Liver (tissue), 9 donors: ENCODE measurements around the gene DTD1. TPM values are rescaled to one million over a fixed set of nuclear protein-coding genes. Genes with fewer than 3 reads are reported as not detected.

Experiments used
- DNase-seq: peaks from one replicate; pipeline ENCODE4 v3.0.0-alpha.2; 2017; ENCODE audit warnings: low spot score
- H3K27ac ChIP-seq, 2 donors: one replicate each; pipeline ENCODE4 v1.7.0; 2013; ENCODE audit warnings: inconsistent platforms in 2 of 2, low read length in 2 of 2, control low read depth in 1 of 2, low read depth in 1 of 2, mild to moderate bottlenecking in 1 of 2
- H3K27me3 ChIP-seq, 4 donors: one replicate each; pipeline versions ENCODE4 v1.6.1 to v1.7.0; 2013; ENCODE audit warnings: low read length in 3 of 4, inconsistent platforms in 1 of 4, mild to moderate bottlenecking in 1 of 4, moderate library complexity in 1 of 4; ENCODE audit not compliant: control insufficient read depth in 4 of 4, insufficient read depth in 4 of 4
- H3K36me3 ChIP-seq, 4 donors: one replicate each; pipeline versions ENCODE4 v1.6.1 to v1.7.0; 2013; ENCODE audit warnings: low read length in 3 of 4, mild to moderate bottlenecking in 3 of 4, low read depth in 1 of 4, moderate library complexity in 1 of 4; ENCODE audit not compliant: control insufficient read depth in 4 of 4, insufficient read depth in 3 of 4
- H3K4me1 ChIP-seq, 4 donors: one replicate each; pipeline versions ENCODE4 v1.6.1 to v1.7.0; 2013; ENCODE audit warnings: low read length in 3 of 4, mild to moderate bottlenecking in 3 of 4, moderate library complexity in 1 of 4; ENCODE audit not compliant: control insufficient read depth in 4 of 4, insufficient read depth in 4 of 4
- H3K4me3 ChIP-seq, 3 donors: one replicate each; pipeline versions ENCODE4 v1.6.1 to v1.7.0; 2013; ENCODE audit warnings: low read length in 3 of 3, control low read depth in 1 of 3, low read depth in 1 of 3, mild to moderate bottlenecking in 1 of 3
- H3K9ac ChIP-seq, 2 donors: one replicate each; pipeline ENCODE4 v1.7.0; 2013; ENCODE audit warnings: low read length in 2 of 2, mild to moderate bottlenecking in 2 of 2, moderate library complexity in 2 of 2, control low read depth in 1 of 2, low read depth in 1 of 2
- H3K9me3 ChIP-seq, 4 donors: one replicate each; pipeline versions ENCODE4 v1.6.1 to v1.7.0; 2013; ENCODE audit warnings: low read length in 3 of 4; ENCODE audit not compliant: control insufficient read depth in 4 of 4
- CTCF ChIP-seq: fragments of 150-350 bp; IDR thresholded peaks from 2 replicates; pipeline ENCODE4 v1.5.1; 2017; ENCODE audit warnings: improper control_type of control experiment, low read depth, low read length; ENCODE audit not compliant: missing input control
- FOXA1 ChIP-seq: IDR thresholded peaks from 2 replicates; pipeline ENCODE4 v1.6.1; 2016; ENCODE audit warnings: antibody characterized with exemption
- FOXA2 ChIP-seq: IDR thresholded peaks from 2 replicates; pipeline ENCODE4 v1.6.1; 2016; ENCODE audit warnings: antibody characterized with exemption
- JUND ChIP-seq, 2 donors: IDR thresholded peaks; 2 replicates each; pipeline ENCODE4 v1.6.1; 2016; ENCODE audit warnings: antibody characterized with exemption in 2 of 2
- NR2F2 ChIP-seq: IDR thresholded peaks from 2 replicates; pipeline ENCODE4 v1.6.1; 2016; ENCODE audit warnings: antibody characterized with exemption
- RAD21 ChIP-seq, 2 donors: IDR thresholded peaks; 2 replicates each; pipeline ENCODE4 v1.6.1; 2016; ENCODE audit warnings: antibody characterized with exemption in 2 of 2, mild to moderate bottlenecking in 2 of 2
- RXRA ChIP-seq, 2 donors: IDR thresholded peaks; 2 replicates each; pipeline ENCODE4 v1.6.1; 2017 to 2018; ENCODE audit warnings: antibody characterized with exemption in 2 of 2, mild to moderate bottlenecking in 1 of 2
- TAF1 ChIP-seq: conservative IDR thresholded peaks from 2 replicates; pipeline ENCODE4 v1.6.1; 2016; ENCODE audit warnings: antibody characterized with exemption, mild to moderate bottlenecking
- YY1 ChIP-seq: IDR thresholded peaks from 2 replicates; pipeline ENCODE4 v1.6.1; 2016; ENCODE audit warnings: antibody characterized with exemption, mild to moderate bottlenecking
- WGBS: extraction: QIAGEN DNeasy Blood & Tissue Kit; methylation state at CpG from one replicate; pipeline ENCODE4 v1.1.7; 2013; 5-methylcytosine and 5-hydroxymethylcytosine counted together
- polyA plus RNA-seq, 2 donors: library from polyadenylated mRNA; stranded (reverse) in 1 of 2; unstranded in 1 of 2; fragments of 200-250 nt in 1 of 2; fragments of >200 nt in 1 of 2; fragmentation: Nextera tagmentation in 1 of 2; extraction: Ambion mirVana in 1 of 2; gene quantifications; one replicate each; pipeline versions ENCODE4 v1.2.1 to v1.2.3, GENCODE V29; 2013 to 2015
- total RNA-seq, 2 donors: library from RNA; depleted of rRNA; stranded (reverse); fragments of >200 nt; gene quantifications; one replicate each; pipeline ENCODE4 v1.2.3, GENCODE V29; 2014
- TF ChIP-seq, protein P1 (sequence below): IDR thresholded peaks from 2 replicates; pipeline ENCODE4 v1.6.1; 2016; ENCODE audit warnings: antibody characterized with exemption
- TF ChIP-seq, protein P2 (sequence below): IDR thresholded peaks from 2 replicates; pipeline ENCODE4 v1.6.1; 2016; ENCODE audit warnings: antibody characterized with exemption
- TF ChIP-seq, protein P3 (sequence below): IDR thresholded peaks from 2 replicates; pipeline ENCODE4 v1.6.1; 2016; ENCODE audit warnings: antibody characterized with exemption
- donor health status: healthy.
- donor health status: healthy.
- donor health status: healthy.
- donor health status: healthy.
- donor health status: healthy.

The DTD1 gene
- total and polyA plus RNA-seq, 4 donors = 7.8 to 11.3 (median 10.1) TPM

DNA sequence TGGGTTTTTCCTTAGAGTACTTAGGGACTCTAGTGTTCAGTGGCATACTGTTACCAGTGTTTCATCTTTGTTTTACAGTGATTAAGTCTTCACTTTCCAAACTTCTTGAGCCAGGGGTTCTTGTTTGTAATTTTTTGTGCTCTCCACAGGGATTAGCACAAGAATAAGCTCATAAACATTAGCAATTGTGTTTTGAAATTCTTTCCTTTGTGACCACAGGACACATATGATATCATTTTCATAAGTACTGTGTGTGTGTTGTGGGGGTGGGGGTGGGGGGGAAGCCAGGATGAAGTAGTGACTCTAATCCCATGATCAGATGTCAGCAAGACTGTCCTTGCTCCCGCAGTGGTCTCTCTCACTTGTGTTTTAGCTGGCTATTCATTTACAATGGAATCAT lies 124.3 kb downstream of the DTD1 start (continued):
- TF ChIP-seq, protein P1, sequence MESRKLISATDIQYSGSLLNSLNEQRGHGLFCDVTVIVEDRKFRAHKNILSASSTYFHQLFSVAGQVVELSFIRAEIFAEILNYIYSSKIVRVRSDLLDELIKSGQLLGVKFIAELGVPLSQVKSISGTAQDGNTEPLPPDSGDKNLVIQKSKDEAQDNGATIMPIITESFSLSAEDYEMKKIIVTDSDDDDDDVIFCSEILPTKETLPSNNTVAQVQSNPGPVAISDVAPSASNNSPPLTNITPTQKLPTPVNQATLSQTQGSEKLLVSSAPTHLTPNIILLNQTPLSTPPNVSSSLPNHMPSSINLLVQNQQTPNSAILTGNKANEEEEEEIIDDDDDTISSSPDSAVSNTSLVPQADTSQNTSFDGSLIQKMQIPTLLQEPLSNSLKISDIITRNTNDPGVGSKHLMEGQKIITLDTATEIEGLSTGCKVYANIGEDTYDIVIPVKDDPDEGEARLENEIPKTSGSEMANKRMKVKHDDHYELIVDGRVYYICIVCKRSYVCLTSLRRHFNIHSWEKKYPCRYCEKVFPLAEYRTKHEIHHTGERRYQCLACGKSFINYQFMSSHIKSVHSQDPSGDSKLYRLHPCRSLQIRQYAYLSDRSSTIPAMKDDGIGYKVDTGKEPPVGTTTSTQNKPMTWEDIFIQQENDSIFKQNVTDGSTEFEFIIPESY = no peak
- TF ChIP-seq, protein P2, sequence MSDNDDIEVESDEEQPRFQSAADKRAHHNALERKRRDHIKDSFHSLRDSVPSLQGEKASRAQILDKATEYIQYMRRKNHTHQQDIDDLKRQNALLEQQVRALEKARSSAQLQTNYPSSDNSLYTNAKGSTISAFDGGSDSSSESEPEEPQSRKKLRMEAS = no peak
- TF ChIP-seq FOXA2 (no peak), RAD21 (IDR thresholded peaks at IDR 0.05) (no peak), NR2F2 (no peak), YY1 (no peak)
- TF ChIP-seq, protein P3, sequence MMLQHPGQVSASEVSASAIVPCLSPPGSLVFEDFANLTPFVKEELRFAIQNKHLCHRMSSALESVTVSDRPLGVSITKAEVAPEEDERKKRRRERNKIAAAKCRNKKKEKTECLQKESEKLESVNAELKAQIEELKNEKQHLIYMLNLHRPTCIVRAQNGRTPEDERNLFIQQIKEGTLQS = no peak

DNA sequence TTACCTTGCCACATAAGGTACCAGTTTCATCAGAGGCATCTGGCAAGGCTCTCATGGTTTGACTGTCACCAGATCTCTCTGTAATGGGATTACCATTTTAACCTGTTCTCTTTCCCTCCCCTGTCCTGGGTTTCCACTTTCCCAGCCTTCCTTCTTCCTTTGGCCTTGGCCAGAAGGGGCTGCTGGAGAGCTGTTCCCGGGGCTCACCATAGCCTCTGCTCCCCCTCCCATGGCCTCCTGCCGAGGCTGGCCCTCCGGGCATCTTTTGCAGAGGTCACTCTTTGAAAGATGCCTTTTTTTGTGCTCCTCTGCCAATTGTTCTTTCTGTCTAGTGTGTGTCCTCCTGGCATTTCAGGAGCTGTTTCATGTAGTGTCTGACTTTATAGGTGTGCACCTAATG lies 125.0 kb downstream of the DTD1 start:
- no peak overlapping the region for H3K27ac ChIP-seq
- whole genome bisulfite sequencing = 65% methylated on average over 3 of the region's 3 CpGs
- no peaks in the 10 kb centered on the region for H3K27me3 ChIP-seq
- no peaks in the 10 kb centered on the region for H3K4me1 ChIP-seq
- no peak for DNase-seq
- H3K9ac ChIP-seq = no peak overlapping the region
- TF ChIP-seq JUND (IDR thresholded peaks at IDR 0.05) (no peak), YY1 (no peak), FOXA2 (no peak), RXRA (IDR thresholded peaks at IDR 0.05) (no peak)
- TF ChIP-seq, protein P3 = no peak
- no peaks in the 10 kb centered on the region for H3K9me3 ChIP-seq
- H3K4me3 ChIP-seq = no peak overlapping the region
- H3K36me3 ChIP-seq = peaks cover 0 to 2% (median 0%) of the 10 kb centered on the region in 4 donors

GRCh38 chr20:18715564-18715963 lies 127.7 kb downstream of the DTD1 start:
- Histone ChIP-seq H3K27ac (no peak overlapping the region), H3K9ac (no peak overlapping the region), H3K27me3 (no peaks in the 10 kb centered on the region), H3K36me3 (peaks cover 0 to 2% (median 0%) of the 10 kb centered on the region in 4 donors), H3K9me3 (no peaks in the 10 kb centered on the region), H3K4me1 (no peaks in the 10 kb centered on the region), H3K4me3 (no peak overlapping the region)
- TF ChIP-seq RXRA (IDR thresholded peaks at IDR 0.05) (no peak), FOXA2 (no peak), CTCF (no peak), TAF1 (no peak), FOXA1 (no peak)
- TF ChIP-seq, protein P1 = no peak
- DNase-seq = no peak
- WGBS = 98% methylated on average over 3 of the region's 3 CpGs
